A549 (cell line): ENCODE measurements around the gene RUVBL2. TPM values are rescaled to one million over a fixed set of nuclear protein-coding genes. Genes with fewer than 3 reads are reported as not detected.

Experiments used
- ATAC-seq, 2 experiments: fragments of 200-7000 bp in 1 of 2; fragments of >200 bp in 1 of 2; cut with Nextera tagmentation in 1 of 2; cut with Tn5 transposase in 1 of 2; 3 replicates each; pipeline versions ENCODE4 v1.8.0 to v1.9.1; 2018 to 2020; ENCODE audit warnings: mild to moderate bottlenecking in 1 of 2, moderate library complexity in 1 of 2
- CTCF ChIA-PET: fragments of 300-600 bp; sonication (Branson Sonifier 250); formaldehyde crosslinking; extraction: SDS; loops from one replicate; lab custom pipeline; 2021; ENCODE audit warnings: antibody characterized with exemption, inconsistent platforms; lab: Yijun Ruan, JAX
- POLR2A ChIA-PET: fragments of 350-600 bp; formaldehyde crosslinking; extraction: SDS; loops from one replicate; lab custom pipeline; 2021; ENCODE audit warnings: antibody characterized with exemption, inconsistent platforms; lab: Yijun Ruan, JAX
- DNase-seq, 2 experiments: peaks; one replicate each; pipeline versions ENCODE4 v3.0.0 to v3.0.0-alpha.2; 2011 to 2016; ENCODE audit warnings: low read depth in 1 of 2, low spot score in 1 of 2
- FAIRE-seq: peaks from 2 replicates; lab custom pipeline; 2011; peaks lifted over from hg19 to GRCh38; lab: Jason Lieb, UNC
- H3K27ac ChIP-seq, 2 experiments: fragments of >200 bp; sonication (Bioruptor Twin); formaldehyde crosslinking; 3 replicates each; pipeline ENCODE4 v1.5.1; 2016 to 2017
- H3K4me1 ChIP-seq: fragments of >200 bp; sonication (Bioruptor Twin); formaldehyde crosslinking; 3 replicates; pipeline ENCODE4 v1.6.1; 2016
- H3K4me2 ChIP-seq: fragments of >200 bp; sonication (Bioruptor Twin); formaldehyde crosslinking; 3 replicates; pipeline ENCODE4 v1.6.1; 2016
- H3K4me3 ChIP-seq: fragments of >200 bp; sonication (Bioruptor Twin); formaldehyde crosslinking; 3 replicates; pipeline ENCODE4 v1.5.1; 2016
- H3K9me3 ChIP-seq: fragments of >200 bp; sonication (Bioruptor Twin); formaldehyde crosslinking; 3 replicates; pipeline ENCODE4 v1.6.1; 2016
- BHLHE40 ChIP-seq: IDR thresholded peaks from 2 replicates; pipeline ENCODE4 v1.6.1; 2012; ENCODE audit warnings: low read depth, low read length, inconsistent platforms
- CBX2 ChIP-seq: fragments of 200-600 bp; sonication (generic); IDR thresholded peaks from 2 replicates; pipeline ENCODE4 v1.6.1; 2016; ENCODE audit warnings: low read depth, mild to moderate bottlenecking, borderline replicate concordance
- CBX8 ChIP-seq: fragments of 200-600 bp; sonication (generic); IDR thresholded peaks from 2 replicates; pipeline ENCODE4 v1.6.1; 2016
- CEBPB ChIP-seq, 2 experiments: fragments of >200 bp in 1 of 2; sonication (Bioruptor Twin) in 1 of 2; formaldehyde crosslinking in 1 of 2; IDR thresholded peaks; 2 replicates each; pipeline ENCODE4 v1.6.1; 2012 to 2016
- CHD2 ChIP-seq: fragments of 150-350 bp; IDR thresholded peaks from 2 replicates; pipeline ENCODE4 v1.6.1; 2014; ENCODE audit warnings: low read length; ENCODE audit not compliant: partially characterized antibody
- CTCF ChIP-seq: fragments of >200 bp; sonication (Bioruptor Twin); formaldehyde crosslinking; IDR thresholded peaks from 3 replicates; pipeline ENCODE4 v1.5.1; 2016
- FOSL2 ChIP-seq, 2 experiments: fragments of 450-650 bp in 1 of 2; fragments of >200 bp in 1 of 2; sonication (Bioruptor Twin) in 1 of 2; formaldehyde crosslinking; IDR thresholded peaks; 2 replicates each; pipeline versions ENCODE4 v1.5.0 to v1.6.1; 2016 to 2020; ENCODE audit warnings: mild to moderate bottlenecking in 1 of 2, moderate library complexity in 1 of 2
- GATA3 ChIP-seq: IDR thresholded peaks from 2 replicates; pipeline ENCODE4 v1.6.1; 2012; ENCODE audit warnings: borderline replicate concordance
- HDAC2 ChIP-seq: fragments of 200-600 bp; sonication (generic); IDR thresholded peaks from 2 replicates; pipeline ENCODE4 v1.6.1; 2016
- KDM1A ChIP-seq: fragments of 200-600 bp; sonication (generic); IDR thresholded peaks from 2 replicates; pipeline ENCODE4 v1.6.1; 2016; ENCODE audit warnings: low read depth, mild to moderate bottlenecking
- KDM5A ChIP-seq: fragments of 200-600 bp; sonication (generic); IDR thresholded peaks from 2 replicates; pipeline ENCODE4 v1.6.1; 2016; ENCODE audit warnings: antibody characterized with exemption, mild to moderate bottlenecking
- MAZ ChIP-seq: fragments of 150-350 bp; IDR thresholded peaks from 2 replicates; pipeline ENCODE4 v1.6.1; 2014; ENCODE audit warnings: antibody characterized with exemption, low read depth, low read length, borderline replicate concordance
- NFE2L2 ChIP-seq: fragments of 150-350 bp; conservative IDR thresholded peaks from 2 replicates; pipeline ENCODE4 v1.6.1; 2014; ENCODE audit warnings: low read length
- NPAS2 ChIP-seq: fragments of 250-450 bp; sonication (Bioruptor Pico); IDR thresholded peaks from 2 replicates; pipeline ENCODE4 v1.8.0; 2022; ENCODE audit warnings: mild to moderate bottlenecking, moderate library complexity, borderline replicate concordance
- RCOR1 ChIP-seq: fragments of 150-350 bp; IDR thresholded peaks from 2 replicates; pipeline ENCODE4 v1.6.1; 2014; ENCODE audit warnings: antibody characterized with exemption, low read length, low read depth
- SMC3 ChIP-seq: fragments of >200 bp; sonication (Bioruptor Twin); formaldehyde crosslinking; IDR thresholded peaks from 3 replicates; pipeline ENCODE4 v1.6.1; 2018; ENCODE audit warnings: inconsistent platforms
- ZC3H11A ChIP-seq: fragments of 450-650 bp; IDR thresholded peaks from 2 replicates; pipeline ENCODE4 v1.6.1; 2014; ENCODE audit warnings: antibody characterized with exemption, mild to moderate bottlenecking
- ZSCAN20 ChIP-seq: fragments of 250-450 bp; sonication (Bioruptor Pico); IDR thresholded peaks from 2 replicates; pipeline ENCODE4 v1.8.0; 2022; ENCODE audit warnings: mild to moderate bottlenecking, moderate library complexity
- WGBS: methylation state at CpG from one replicate; pipeline ENCODE4 v1.1.6; 2017; ENCODE audit errors: missing lambda C conversion rate; 5-methylcytosine and 5-hydroxymethylcytosine counted together
- polyA plus RNA-seq, 4 experiments: library from polyadenylated mRNA; depleted of rRNA in 3 of 4; stranded (reverse); fragments of >200 nt; fragmentation: RNase III in 1 of 4; extraction: RNeasy Plus Mini Kit Qiagen cat#74134 plus additional on column Dnase treatment in 1 of 4; gene quantifications; 2 replicates in 3 of 4; 3 replicates in 1 of 4; pipeline ENCODE4 v1.2.3, GENCODE V29; 2011 to 2017
- TF ChIP-seq, protein P1 (sequence below): fragments of >200 bp; sonication (Bioruptor Twin); formaldehyde crosslinking; IDR thresholded peaks from 3 replicates; pipeline ENCODE4 v1.6.1; 2016
- TF ChIP-seq, protein P2 (sequence below): IDR thresholded peaks from 2 replicates; pipeline ENCODE4 v1.6.1; 2012

Gene RUVBL2
- polyA plus RNA-seq, 2 of the 4 experiments (the other 2 are of a cell fraction) = 186 to 225 TPM

- 88% methylated on average over 13 of the region's 13 CpGs for WGBS
- no peak for DNase-seq
- Histone ChIP-seq H3K4me1 (no peaks in the 10 kb centered on the region), H3K9me3 (no peaks in the 10 kb centered on the region), H3K4me3 (no peak overlapping the region), H3K27ac (no peak overlapping the region), H3K4me2 (no peak overlapping the region)
- no peak for FAIRE-seq
- POLR2A ChIA-PET = no interaction called here
- TF ChIP-seq BHLHE40 = no peak
- no peak for TF ChIP-seq CTCF
- no peak for TF ChIP-seq MAZ
- no peak for TF ChIP-seq FOSL2 (IDR thresholded peaks at IDR 0.05)
- no peak for TF ChIP-seq FOSL2 (CRISPR knock-in tag; IDR thresholded peaks at IDR 0.05)
- no peak for TF ChIP-seq CBX8
- TF ChIP-seq HDAC2 = no peak
- ATAC-seq = no peak
- CTCF ChIA-PET = interaction anchor here (1.1 to 19.0 kb wide), 4 partner anchors 9 to 28 kb away, joined by 3 to 360 read pairs (median 52); partner anchors contain the start of genes GYS1 and RUVBL2
Observed at GRCh38 chr19:48985711-48986110, 8.0 kb upstream of the RUVBL2 start.

DNA sequence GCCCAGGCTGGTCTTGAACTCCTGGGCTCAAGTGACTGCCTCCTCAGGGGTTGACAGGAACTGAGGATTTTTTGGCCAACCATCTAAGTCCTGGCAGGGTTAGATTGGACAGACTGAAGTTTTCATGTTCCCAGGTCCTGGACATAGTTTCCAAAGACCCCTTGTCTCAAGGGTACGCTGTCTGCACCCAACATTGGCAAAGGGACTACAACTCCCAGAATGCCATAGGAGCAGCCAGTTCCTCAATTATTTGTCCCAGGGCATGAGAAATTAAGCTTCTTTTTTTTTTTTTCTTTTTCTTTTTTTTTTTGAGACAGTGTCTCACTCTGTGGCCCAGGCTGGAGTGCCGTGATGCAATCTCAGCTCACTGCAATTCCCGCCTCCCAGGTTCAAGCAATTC, 7.5 kb upstream of the RUVBL2 start:
- TF ChIP-seq CHD2 = no peak
- no peak for TF ChIP-seq ZSCAN20 (CRISPR knock-in tag)
- H3K4me2 ChIP-seq = no peak overlapping the region
- no peak overlapping the region for H3K27ac ChIP-seq
- FAIRE-seq (no peak), DNase-seq (no peak), ATAC-seq (no peak)
- CTCF ChIA-PET = interaction anchor here (0.8 to 19.0 kb wide), 8 partner anchors 9 to 191 kb away, joined by 3 to 360 read pairs (median 4); partner anchors contain the start of genes GYS1 and RUVBL2
- POLR2A ChIA-PET = interaction anchor here (1.0 kb wide), 1 partner anchor 114 kb away, joined by 3 read pairs; the partner anchor contains the start of gene PPP1R15A
- 94% methylated on average over 3 of the region's 3 CpGs for WGBS
- no peaks in the 10 kb centered on the region for H3K9me3 ChIP-seq
- H3K4me1 ChIP-seq = no peaks in the 10 kb centered on the region
- H3K4me3 ChIP-seq = no peak overlapping the region

DNA sequence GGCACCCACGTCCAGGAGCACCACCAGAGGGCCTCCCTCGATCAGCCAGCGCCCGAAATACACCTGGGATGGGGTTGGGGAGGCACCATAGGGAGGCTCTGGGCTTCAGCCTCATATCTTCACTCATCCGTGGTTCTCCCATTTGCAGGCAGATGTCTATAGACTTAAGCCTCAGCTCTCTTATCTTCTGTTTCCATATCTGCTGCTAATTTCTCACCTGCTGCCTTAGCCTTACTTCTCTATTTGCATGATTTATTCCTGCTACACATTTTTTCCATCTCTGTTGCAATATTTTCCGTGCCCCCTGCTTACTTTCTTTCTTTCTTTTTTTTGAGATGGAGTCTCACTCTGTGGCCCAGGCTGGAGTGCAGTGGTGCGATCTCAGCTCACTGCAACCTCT, 6.4 kb upstream of the RUVBL2 start:
- WGBS = 84% methylated on average over 7 of the region's 7 CpGs
- no peak overlapping the region for H3K4me2 ChIP-seq
- FAIRE-seq = no peak
- H3K4me3 ChIP-seq = no peak overlapping the region
- no peak for DNase-seq
- POLR2A ChIA-PET = interaction anchor here (1.0 kb wide), 1 partner anchor 115 kb away, joined by 3 read pairs; the partner anchor contains the start of gene PPP1R15A
- H3K9me3 ChIP-seq = no peaks in the 10 kb centered on the region
- no peak for TF ChIP-seq NPAS2 (CRISPR knock-in tag)
- TF ChIP-seq CEBPB (IDR thresholded peaks at IDR 0.05) = no peak
- no peak for TF ChIP-seq KDM5A
- no peak for TF ChIP-seq RCOR1
- no peak for TF ChIP-seq NFE2L2
- no peak overlapping the region for H3K27ac ChIP-seq
- H3K4me1 ChIP-seq = peaks cover 9% of the 10 kb centered on the region
- ATAC-seq = peak; percentile 7 to 10; a peak in 1 of 6 replicates
- CTCF ChIA-PET = interaction anchor here (0.7 to 19.0 kb wide), 11 partner anchors 8 to 200 kb away, joined by 3 to 360 read pairs (median 3); partner anchors contain the start of genes GYS1 and RUVBL2

- no peak overlapping the region for H3K4me2 ChIP-seq
- no peak for DNase-seq
- no peaks in the 10 kb centered on the region for H3K9me3 ChIP-seq
- ATAC-seq = no peak
- no peak for FAIRE-seq
- WGBS = 96% methylated on average over 7 of the region's 7 CpGs
- no peak overlapping the region for H3K27ac ChIP-seq
- ChIA-PET POLR2A (no interaction called here), CTCF (interaction anchor here (13.4 to 14.7 kb wide), 2 partner anchors 10 to 22 kb away, joined by 360 to 408 read pairs; partner anchors contain the start of gene LHB)
- H3K4me3 ChIP-seq = no peak overlapping the region
- TF ChIP-seq CBX2 = no peak
- TF ChIP-seq KDM1A = no peak
- TF ChIP-seq, protein P1, sequence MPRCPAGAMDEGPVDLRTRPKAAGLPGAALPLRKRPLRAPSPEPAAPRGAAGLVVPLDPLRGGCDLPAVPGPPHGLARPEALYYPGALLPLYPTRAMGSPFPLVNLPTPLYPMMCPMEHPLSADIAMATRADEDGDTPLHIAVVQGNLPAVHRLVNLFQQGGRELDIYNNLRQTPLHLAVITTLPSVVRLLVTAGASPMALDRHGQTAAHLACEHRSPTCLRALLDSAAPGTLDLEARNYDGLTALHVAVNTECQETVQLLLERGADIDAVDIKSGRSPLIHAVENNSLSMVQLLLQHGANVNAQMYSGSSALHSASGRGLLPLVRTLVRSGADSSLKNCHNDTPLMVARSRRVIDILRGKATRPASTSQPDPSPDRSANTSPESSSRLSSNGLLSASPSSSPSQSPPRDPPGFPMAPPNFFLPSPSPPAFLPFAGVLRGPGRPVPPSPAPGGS = no peak
- no peak for TF ChIP-seq FOSL2 (IDR thresholded peaks at IDR 0.05)
- TF ChIP-seq FOSL2 (CRISPR knock-in tag; IDR thresholded peaks at IDR 0.05) = no peak
- no peak for TF ChIP-seq GATA3
- no peak for TF ChIP-seq CHD2
- TF ChIP-seq, protein P2, sequence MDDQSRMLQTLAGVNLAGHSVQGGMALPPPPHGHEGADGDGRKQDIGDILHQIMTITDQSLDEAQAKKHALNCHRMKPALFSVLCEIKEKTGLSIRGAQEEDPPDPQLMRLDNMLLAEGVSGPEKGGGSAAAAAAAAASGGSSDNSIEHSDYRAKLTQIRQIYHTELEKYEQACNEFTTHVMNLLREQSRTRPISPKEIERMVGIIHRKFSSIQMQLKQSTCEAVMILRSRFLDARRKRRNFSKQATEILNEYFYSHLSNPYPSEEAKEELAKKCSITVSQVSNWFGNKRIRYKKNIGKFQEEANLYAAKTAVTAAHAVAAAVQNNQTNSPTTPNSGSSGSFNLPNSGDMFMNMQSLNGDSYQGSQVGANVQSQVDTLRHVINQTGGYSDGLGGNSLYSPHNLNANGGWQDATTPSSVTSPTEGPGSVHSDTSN = no peak
- TF ChIP-seq SMC3 = no peak
- TF ChIP-seq NPAS2 (CRISPR knock-in tag) = no peak
- TF ChIP-seq ZC3H11A = no peak
- H3K4me1 ChIP-seq = peaks cover 9% of the 10 kb centered on the region
Observed at GRCh38 chr19:48988286-48988685, 5.4 kb upstream of the RUVBL2 start.
